ENCODE measurements around the gene RSKR.
"Not testable (repeated sequence)": the region's sequence is repeated elsewhere in the genome, so short reads cannot be mapped to it uniquely, and the experiment has no call there.

RSKR gene

GRCh38 chr17:28613931-28614381 is at the start of gene RSKR:
TSS of gene RSKR (minus strand) at chr17:28614185. CDS start at chr17:28614161, 24 bp downstream.
- no peak for DNase-seq
- in situ Hi-C loops (cut with MboI; ENCODE audit: low pct_unique_long_range_greater_than_20kb, low sequenced_read_pairs) = no loop called here

- DNase-seq = no peak
- in situ Hi-C loops (cut with MboI; ENCODE audit: low pct_unique_long_range_greater_than_20kb, low sequenced_read_pairs) = no loop called here
These were observed 49.7 kb upstream of the RSKR start for GRCh38 chr17:28663723-28664122.

- in situ Hi-C loops (cut with MboI; ENCODE audit: low pct_unique_long_range_greater_than_20kb, low sequenced_read_pairs) = no loop called here
- no peak for DNase-seq
These were observed 48.5 kb upstream of the RSKR start for GRCh38 chr17:28662527-28662829.

GRCh38 chr17:28661635-28662526 is 47.9 kb upstream of the RSKR start, which contains the start of the genes SDF2 and SUPT6H:
TSS of gene SDF2 (minus strand) at chr17:28661906. CDS start at chr17:28661876, 30 bp downstream.
TSS of gene SUPT6H (plus strand) at chr17:28662205. CDS start at chr17:28673402, 11,197 bp downstream.
- DNase-seq = peak; percentile 95
- in situ Hi-C loops (cut with MboI; ENCODE audit: low pct_unique_long_range_greater_than_20kb, low sequenced_read_pairs) = no loop called here

GRCh38 chr17:28659497-28659881 is 45.5 kb upstream of the RSKR start:
- DNase-seq; in situ Hi-C loops (cut with MboI; ENCODE audit: low pct_unique_long_range_greater_than_20kb, low sequenced_read_pairs): not testable (repeated sequence)

- in situ Hi-C loops (cut with MboI; ENCODE audit: low pct_unique_long_range_greater_than_20kb, low sequenced_read_pairs); DNase-seq: not testable (repeated sequence)
These were observed 44.9 kb upstream of the RSKR start for GRCh38 chr17:28658766-28659496.

- in situ Hi-C loops (cut with MboI; ENCODE audit: low pct_unique_long_range_greater_than_20kb, low sequenced_read_pairs); DNase-seq: not testable (repeated sequence)
These were observed 44.4 kb upstream of the RSKR start for GRCh38 chr17:28658342-28658741.

- in situ Hi-C loops (cut with MboI; ENCODE audit: low pct_unique_long_range_greater_than_20kb, low sequenced_read_pairs) = no loop called here
- DNase-seq = no peak
These were observed 43.8 kb upstream of the RSKR start for GRCh38 chr17:28657756-28658155.

GRCh38 chr17:28655160-28655559 is 41.2 kb upstream of the RSKR start:
- in situ Hi-C loops (cut with MboI; ENCODE audit: low pct_unique_long_range_greater_than_20kb, low sequenced_read_pairs) = no loop called here

GRCh38 chr17:28648698-28649097 is 34.7 kb upstream of the RSKR start:
- in situ Hi-C loops (cut with MboI; ENCODE audit: low pct_unique_long_range_greater_than_20kb, low sequenced_read_pairs) = no loop called here
- DNase-seq = no peak

More at GRCh38 chr17:28655160-28655559, 41.2 kb upstream of the RSKR start:
- no peak for DNase-seq

- in situ Hi-C loops (cut with MboI; ENCODE audit: low pct_unique_long_range_greater_than_20kb, low sequenced_read_pairs) = no loop called here
- peak; percentile 9 for DNase-seq
These were observed 32.2 kb upstream of the RSKR start for GRCh38 chr17:28646039-28646754.

- no peak for DNase-seq
- in situ Hi-C loops (cut with MboI; ENCODE audit: low pct_unique_long_range_greater_than_20kb, low sequenced_read_pairs) = no loop called here
These were observed 31.6 kb upstream of the RSKR start for GRCh38 chr17:28645576-28645939.

GRCh38 chr17:28644787-28645575 is 31.0 kb upstream of the RSKR start, which contains the start of gene BLTP2:
TSS of gene BLTP2 (minus strand) at chr17:28645158. CDS start at chr17:28645056, 102 bp downstream.
- in situ Hi-C loops (cut with MboI; ENCODE audit: low pct_unique_long_range_greater_than_20kb, low sequenced_read_pairs) = no loop called here

GRCh38 chr17:28643983-28644786 is 30.2 kb upstream of the RSKR start:
- DNase-seq = peak; percentile 86
- in situ Hi-C loops (cut with MboI; ENCODE audit: low pct_unique_long_range_greater_than_20kb, low sequenced_read_pairs) = no loop called here

More at GRCh38 chr17:28644787-28645575, 31.0 kb upstream of the RSKR start, which contains the start of gene BLTP2:
- DNase-seq = peak; percentile 95

GRCh38 chr17:28641579-28641978 is 27.6 kb upstream of the RSKR start:
- in situ Hi-C loops (cut with MboI; ENCODE audit: low pct_unique_long_range_greater_than_20kb, low sequenced_read_pairs) = no loop called here
- no peak for DNase-seq

GRCh38 chr17:28635506-28635905 is 21.5 kb upstream of the RSKR start:
- no peak for DNase-seq
- in situ Hi-C loops (cut with MboI; ENCODE audit: low pct_unique_long_range_greater_than_20kb, low sequenced_read_pairs) = no loop called here

- in situ Hi-C loops (cut with MboI; ENCODE audit: low pct_unique_long_range_greater_than_20kb, low sequenced_read_pairs) = no loop called here
- no peak for DNase-seq
These were observed 20.4 kb upstream of the RSKR start for GRCh38 chr17:28634206-28634865.
